Astrocyte (in vitro differentiated cells and primary cell): ENCODE results near the gene G3BP1. TPM values are rescaled to one million over a fixed set of nuclear protein-coding genes. Genes with fewer than 3 reads are reported as not detected.
A peak's percentile ranks its signal among the peaks of the same experiment; 100 is the strongest.

Source experiments
- DNase-seq: peaks from one replicate; pipeline ENCODE4 v3.0.0-alpha.2; 2010; ENCODE audit warnings: low read depth
- FAIRE-seq: peaks from 2 replicates; lab custom pipeline; 2011; peaks lifted over from hg19 to GRCh38; lab: Jason Lieb, UNC
- H2AFZ ChIP-seq: 2 replicates; pipeline ENCODE4 v1.6.0; 2012; ENCODE audit warnings: low read depth, low read length, inconsistent platforms
- H3K27ac ChIP-seq: 2 replicates; pipeline ENCODE4 v1.5.1; 2011; ENCODE audit warnings: low read depth, low read length, inconsistent platforms
- H3K27me3 ChIP-seq: 2 replicates; pipeline ENCODE4 v1.6.0; 2011; ENCODE audit warnings: low read length, inconsistent platforms; ENCODE audit not compliant: insufficient read depth
- H3K36me3 ChIP-seq: 2 replicates; pipeline ENCODE4 v1.5.1; 2011; ENCODE audit warnings: low read length, inconsistent platforms; ENCODE audit not compliant: insufficient read depth
- H3K4me1 ChIP-seq: 2 replicates; pipeline ENCODE4 v1.5.1; 2011; ENCODE audit warnings: low read length, inconsistent platforms; ENCODE audit not compliant: insufficient read depth
- H3K4me2 ChIP-seq: 2 replicates; pipeline ENCODE4 v1.6.0; 2012; ENCODE audit warnings: low read length, inconsistent platforms
- H3K4me3 ChIP-seq: 2 replicates; pipeline ENCODE4 v1.5.1; 2011; ENCODE audit warnings: low read depth, mild to moderate bottlenecking, low read length, inconsistent platforms; ENCODE audit not compliant: insufficient read depth
- H3K79me2 ChIP-seq: 2 replicates; pipeline ENCODE4 v1.6.0; 2012; ENCODE audit warnings: mild to moderate bottlenecking, low read length, inconsistent platforms; ENCODE audit not compliant: insufficient read depth
- H3K9ac ChIP-seq: 2 replicates; pipeline ENCODE4 v1.6.0; 2012; ENCODE audit warnings: mild to moderate bottlenecking, low read length, inconsistent platforms
- H3K9me3 ChIP-seq: 2 replicates; pipeline ENCODE4 v1.5.1; 2012; ENCODE audit warnings: low read depth, mild to moderate bottlenecking, low read length, inconsistent platforms; ENCODE audit not compliant: insufficient read depth
- H4K20me1 ChIP-seq: 2 replicates; pipeline ENCODE4 v1.6.0; 2012; ENCODE audit warnings: low read length, inconsistent platforms; ENCODE audit not compliant: insufficient read depth
- H3K27ac Mint-ChIP-seq: one replicate; pipeline ENCODE4 v1.8.0; 2021; ENCODE audit warnings: mild to moderate bottlenecking, mixed read lengths; ENCODE audit not compliant: unreplicated experiment
- H3K27me3 Mint-ChIP-seq: one replicate; pipeline ENCODE4 v1.8.0; 2021; ENCODE audit warnings: low read depth, mixed read lengths; ENCODE audit not compliant: unreplicated experiment
- H3K36me3 Mint-ChIP-seq: one replicate; pipeline ENCODE4 v1.8.0; 2021; ENCODE audit warnings: low read depth, mixed read lengths; ENCODE audit not compliant: unreplicated experiment
- H3K4me1 Mint-ChIP-seq: one replicate; pipeline ENCODE4 v1.8.0; 2021; ENCODE audit warnings: low read depth, mixed read lengths; ENCODE audit not compliant: unreplicated experiment
- H3K4me3 Mint-ChIP-seq: one replicate; pipeline ENCODE4 v1.8.0; 2021; ENCODE audit warnings: mild to moderate bottlenecking, moderate library complexity, mixed read lengths; ENCODE audit not compliant: unreplicated experiment
- H3K9me3 Mint-ChIP-seq: one replicate; pipeline ENCODE4 v1.8.0; 2021; ENCODE audit warnings: mild to moderate bottlenecking, mixed read lengths; ENCODE audit not compliant: unreplicated experiment
- CTCF ChIP-seq: IDR thresholded peaks from 2 replicates; pipeline ENCODE4 v1.5.1; 2011; ENCODE audit warnings: low read depth, mild to moderate bottlenecking, inconsistent platforms, low read length, moderate library complexity; ENCODE audit not compliant: insufficient read depth
- EZH2 ChIP-seq: IDR thresholded peaks from 2 replicates; pipeline ENCODE4 v1.6.1; 2012; ENCODE audit warnings: mild to moderate bottlenecking, low read length, inconsistent platforms; ENCODE audit not compliant: insufficient read depth
- total RNA-seq: library from RNA; stranded (reverse); gene quantifications from 2 replicates; pipeline ENCODE4 v1.2.1, GENCODE V29; 2021

Gene G3BP1
- total RNA-seq, 1 donor from 2014 or later: 246 TPM

- no peak overlapping the region for H3K9ac ChIP-seq
- peak overlapping the region; percentile 18 for H3K4me2 ChIP-seq
- Mint-ChIP-seq H3K9me3 (no peaks in the 10 kb centered on the region), H3K27me3 (no peaks in the 10 kb centered on the region), H3K4me3 (peak overlapping the region; percentile 0), H3K27ac (no peak overlapping the region), H3K4me1 (peaks cover 8% of the 10 kb centered on the region), H3K36me3 (peaks cover 19% of the 10 kb centered on the region)
- H3K9me3 ChIP-seq: no peaks in the 10 kb centered on the region
- H3K27me3 ChIP-seq: no peaks in the 10 kb centered on the region
- FAIRE-seq (peak; percentile 9), DNase-seq (peak; percentile 28)
- TF ChIP-seq EZH2: no peak
- no peak for TF ChIP-seq CTCF
- no peak overlapping the region for H3K27ac ChIP-seq
- H3K79me2 ChIP-seq: peaks cover 63% of the 10 kb centered on the region
- no peak overlapping the region for H3K4me3 ChIP-seq
- H3K4me1 ChIP-seq: peaks cover 4% of the 10 kb centered on the region
- H4K20me1 ChIP-seq: peaks cover 72% of the 10 kb centered on the region
- H3K36me3 ChIP-seq: peaks cover 62% of the 10 kb centered on the region
- no peak overlapping the region for H2AFZ ChIP-seq
Observed at GRCh38 chr5:151799407-151799806, 27.7 kb downstream of the G3BP1 start.

- Mint-ChIP-seq H3K4me1 (peaks cover 10% of the 10 kb centered on the region), H3K9me3 (no peaks in the 10 kb centered on the region), H3K27ac (no peak overlapping the region), H3K36me3 (peaks cover 16% of the 10 kb centered on the region), H3K4me3 (no peak overlapping the region), H3K27me3 (no peaks in the 10 kb centered on the region)
- Histone ChIP-seq H3K4me2 (no peak overlapping the region), H3K36me3 (peaks cover 53% of the 10 kb centered on the region), H3K4me1 (peaks cover 6% of the 10 kb centered on the region), H4K20me1 (peaks cover 70% of the 10 kb centered on the region), H2AFZ (no peak overlapping the region), H3K4me3 (no peak overlapping the region), H3K27me3 (no peaks in the 10 kb centered on the region), H3K27ac (no peak overlapping the region), H3K9me3 (no peaks in the 10 kb centered on the region), H3K9ac (no peak overlapping the region), H3K79me2 (peaks cover 60% of the 10 kb centered on the region)
- no peak for TF ChIP-seq CTCF
- no peak for TF ChIP-seq EZH2
- DNase-seq (no peak), FAIRE-seq (no peak)
Observed at GRCh38 chr5:151800532-151800931, 28.8 kb downstream of the G3BP1 start.

- no peak overlapping the region for H3K4me3 ChIP-seq
- FAIRE-seq: peak; percentile 50
- H2AFZ ChIP-seq: no peak overlapping the region
- Mint-ChIP-seq H3K4me1 (peaks cover 12% of the 10 kb centered on the region), H3K36me3 (peaks cover 16% of the 10 kb centered on the region), H3K27me3 (no peaks in the 10 kb centered on the region), H3K27ac (no peak overlapping the region), H3K9me3 (no peaks in the 10 kb centered on the region), H3K4me3 (no peak overlapping the region)
- DNase-seq: peak; percentile 41
- no peaks in the 10 kb centered on the region for H3K9me3 ChIP-seq
- H3K27me3 ChIP-seq: no peaks in the 10 kb centered on the region
- H3K36me3 ChIP-seq: peaks cover 36% of the 10 kb centered on the region
- H3K9ac ChIP-seq: no peak overlapping the region
- H3K4me1 ChIP-seq: peaks cover 2% of the 10 kb centered on the region
- TF ChIP-seq EZH2 (no peak), CTCF (no peak)
- H4K20me1 ChIP-seq: peaks cover 62% of the 10 kb centered on the region
- H3K27ac ChIP-seq: no peak overlapping the region
- no peak overlapping the region for H3K4me2 ChIP-seq
- peaks cover 55% of the 10 kb centered on the region for H3K79me2 ChIP-seq
Observed at GRCh38 chr5:151805414-151806223, 33.9 kb downstream of the G3BP1 start.
